Measurements from ENCODE around the gene HOXC5.

- no peak for TF ChIP-seq CTCF (conservative IDR thresholded peaks at IDR 0.05; ENCODE audit: low read length)
- no peak for TF ChIP-seq EZH2phosphoT487 (IDR thresholded peaks at IDR 0.05; ENCODE audit: borderline replicate concordance, low read depth, low read length)
Measured at GRCh38 chr12:54032086-54032619, 697 bp upstream of the HOXC5 start.

All from OCI-LY7 (cell line).